Measurements from ENCODE around the gene THRSP. TPM values are rescaled to one million over a fixed set of nuclear protein-coding genes. Genes with fewer than 3 reads are reported as not detected.
"Not testable (repeated sequence)": the region's sequence is repeated elsewhere in the genome, so short reads cannot be mapped to it uniquely, and the experiment has no call there.

The THRSP gene
- total and polyA plus RNA-seq, 10 of the 15 experiments (the other 5 are each of a cell fraction or from before 2014, with no cell fraction given), result 0.18 TPM; not detected in 9

DNA sequence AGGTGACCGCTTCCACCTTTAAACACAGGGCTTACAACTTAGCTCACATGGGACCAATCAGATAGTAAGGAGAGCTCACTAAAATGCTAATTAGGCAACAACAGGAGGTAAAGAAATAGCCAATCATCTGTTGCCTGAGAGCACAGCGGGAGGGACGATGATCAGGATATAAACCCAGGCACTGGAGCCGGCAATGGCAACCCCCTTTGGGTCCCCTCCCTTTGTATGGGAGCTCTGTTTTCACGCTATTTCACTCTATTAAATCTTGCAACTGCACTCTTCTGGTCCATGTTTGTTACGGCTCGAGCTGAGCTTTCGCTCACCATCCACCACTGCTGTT is 22.3 kb upstream of the THRSP start:
- H2AFZ ChIP-seq (ENCODE audit: control insufficient read depth, low read depth, low read length); H3K9me3 ChIP-seq (replicated peaks; ENCODE audit: control insufficient read depth, insufficient read depth, low read length); H3K4me3 ChIP-seq; H3K4me1 ChIP-seq (ENCODE audit: control insufficient read depth, insufficient read depth, low read length); H4K20me1 ChIP-seq (ENCODE audit: control insufficient read depth, insufficient read depth); BruUV-seq (replicated peaks); H3K27ac ChIP-seq (ENCODE audit: control insufficient read depth, insufficient read depth); H3K9ac ChIP-seq (ENCODE audit: control insufficient read depth, insufficient read depth, low read length); in situ Hi-C loops (cut with MboI); intact Hi-C loops (cut with micrococcal nuclease; ENCODE audit: unreplicated experiment); ATAC-seq; H3K4me2 ChIP-seq (ENCODE audit: control insufficient read depth, insufficient read depth); H3K27me3 ChIP-seq (replicated peaks in 1 of 2; ENCODE audit: control insufficient read depth in 2 of 2, insufficient read depth in 2 of 2, low read length in 1 of 2); H3K36me3 ChIP-seq (ENCODE audit: control insufficient read depth in 2 of 2, insufficient read depth in 2 of 2, low read length in 1 of 2); FAIRE-seq; DNase-seq (ENCODE audit: low read depth, low spot score); H3K79me2 ChIP-seq (ENCODE audit: control insufficient read depth, insufficient read depth, low read length): not testable (repeated sequence)
- ChIA-PET CTCF (interaction anchor here (1.1 to 1.4 kb wide), 2 partner anchors 35 to 46 kb away, joined by 3 read pairs; partner anchors contain the start of gene INTS4), POLR2A (interaction anchor here (0.9 to 1.0 kb wide), 2 partner anchors 21 to 47 kb away, joined by 3 to 5 read pairs; partner anchors contain the start of gene INTS4), RAD21 (ENCODE audit: unreplicated experiment) (interaction anchor here (1.0 to 2.5 kb wide), 2 partner anchors 46 kb away, joined by 4 to 9 read pairs; no protein-coding TSS in a partner anchor), SMC1A (ENCODE audit: uncharacterized antibody, unreplicated experiment) (interaction anchor here (0.9 to 1.1 kb wide), 3 partner anchors 13 to 265 kb away, joined by 3 read pairs; partner anchors contain the start of gene INTS4)
- 82% methylated on average over 8 of the region's 8 CpGs for WGBS (ENCODE audit: insufficient coverage, insufficient replicate concordance, low lambda C conversion rate, missing lambda C conversion rate)

DNA sequence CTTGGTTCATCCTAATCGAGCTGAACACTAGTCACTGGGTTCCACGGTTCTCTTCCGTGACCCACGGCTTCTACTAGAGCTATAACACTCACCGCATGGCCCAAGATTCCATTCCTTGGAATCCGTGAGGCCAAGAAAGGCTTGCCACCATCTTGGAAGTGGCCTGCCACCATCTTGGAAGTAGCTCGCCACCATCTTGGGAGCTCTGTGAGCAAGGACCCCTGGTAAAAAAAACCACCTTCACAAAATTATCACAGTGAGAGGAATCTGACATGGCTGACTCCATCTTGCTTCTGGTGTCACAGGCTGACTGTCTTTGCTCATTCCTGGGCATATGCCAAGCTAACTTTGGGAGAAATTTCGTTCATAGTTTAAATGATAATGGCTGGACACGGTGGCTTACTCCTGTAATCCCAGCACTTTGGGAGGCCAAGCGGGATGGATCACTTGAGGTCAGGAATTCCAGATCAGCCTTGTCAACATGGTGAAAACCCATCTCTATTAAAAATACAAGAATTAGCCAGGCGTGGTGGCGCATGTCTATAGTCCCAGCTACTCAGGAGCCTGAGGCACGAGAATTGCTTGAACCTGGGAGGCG is 21.7 kb upstream of the THRSP start:
- ChIA-PET RAD21 (ENCODE audit: unreplicated experiment) (interaction anchor here (1.0 kb wide), 1 partner anchor 47 kb away, joined by 4 read pairs; no protein-coding TSS in a partner anchor), SMC1A (ENCODE audit: uncharacterized antibody, unreplicated experiment) (interaction anchor here (0.9 kb wide), 1 partner anchor 266 kb away, joined by 3 read pairs; no protein-coding TSS in a partner anchor), POLR2A (interaction anchor here (1.0 kb wide), 1 partner anchor 47 kb away, joined by 3 read pairs; the partner anchor contains the start of gene INTS4), CTCF (interaction anchor here (1.1 to 1.4 kb wide), 3 partner anchors 35 to 47 kb away, joined by 3 read pairs; partner anchors contain the start of gene INTS4)
- Histone ChIP-seq H3K4me3 (no peak overlapping the region), H3K9me3 (replicated peaks; ENCODE audit: control insufficient read depth, insufficient read depth, low read length) (no peaks in the 10 kb centered on the region), H3K9ac (ENCODE audit: control insufficient read depth, insufficient read depth, low read length) (no peak overlapping the region), H3K27me3 (replicated peaks in 1 of 2; ENCODE audit: control insufficient read depth in 2 of 2, insufficient read depth in 2 of 2, low read length in 1 of 2) (no peaks in the 10 kb centered on the region), H4K20me1 (ENCODE audit: control insufficient read depth, insufficient read depth) (no peaks in the 10 kb centered on the region), H3K4me2 (ENCODE audit: control insufficient read depth, insufficient read depth) (no peak overlapping the region), H2AFZ (ENCODE audit: control insufficient read depth, low read depth, low read length) (no peak overlapping the region), H3K36me3 (ENCODE audit: control insufficient read depth in 2 of 2, insufficient read depth in 2 of 2, low read length in 1 of 2) (no peaks in the 10 kb centered on the region), H3K79me2 (ENCODE audit: control insufficient read depth, insufficient read depth, low read length) (no peaks in the 10 kb centered on the region), H3K27ac (ENCODE audit: control insufficient read depth, insufficient read depth) (no peak overlapping the region), H3K4me1 (ENCODE audit: control insufficient read depth, insufficient read depth, low read length) (peaks cover 7% of the 10 kb centered on the region)
- TF ChIP-seq SMC3 (IDR thresholded peaks at IDR 0.05; ENCODE audit: borderline replicate concordance, low read length) (no peak), YY1 (IDR thresholded peaks at IDR 0.05; ENCODE audit: low read depth, low read length) (peak; percentile 49; the same call in 1 of the 2 replicates)
- FAIRE-seq (no peak), ATAC-seq (no peak), DNase-seq (ENCODE audit: low read depth, low spot score) (no peak)
- in situ Hi-C loops (cut with MboI) (no loop called here), intact Hi-C loops (cut with micrococcal nuclease; ENCODE audit: unreplicated experiment) (no loop called here)
- 84% methylated on average over 14 of the region's 14 CpGs for WGBS (ENCODE audit: insufficient coverage, insufficient replicate concordance, low lambda C conversion rate, missing lambda C conversion rate)
- BruUV-seq (replicated peaks), result no TSS peak

Data from GM12878 (cell line).